Sigmoid colon (tissue), 7 donors: ENCODE data around the gene VWA7. TPM values are rescaled to one million over a fixed set of nuclear protein-coding genes. Genes with fewer than 3 reads are reported as not detected.
"Not testable (repeated sequence)": the region's sequence is repeated elsewhere in the genome, so short reads cannot be mapped to it uniquely, and the experiment has no call there.

Experiments used
- DNase-seq: peaks from one replicate; pipeline ENCODE4 v3.0.0-alpha.2; 2019
- H3K27ac ChIP-seq, 4 donors: fragments of 200-600 bp; sonication (generic); one replicate each; pipeline ENCODE4 v1.5.1; 2016 to 2019; ENCODE audit warnings: mild to moderate bottlenecking in 1 of 4
- H3K27me3 ChIP-seq, 3 donors: fragments of 200-600 bp; sonication (generic); one replicate each; pipeline ENCODE4 v1.5.1; 2019; ENCODE audit warnings: mild to moderate bottlenecking in 1 of 3
- H3K36me3 ChIP-seq, 4 donors: fragments of 200-600 bp; sonication (generic); one replicate each; pipeline ENCODE4 v1.5.1; 2016 to 2019
- H3K4me1 ChIP-seq, 4 donors: fragments of 200-600 bp; sonication (generic); one replicate each; pipeline ENCODE4 v1.5.1; 2017 to 2019
- H3K4me3 ChIP-seq, 4 donors: fragments of 200-600 bp; sonication (generic); one replicate each; pipeline ENCODE4 v1.5.1; 2017 to 2019; ENCODE audit warnings: mild to moderate bottlenecking in 2 of 4, moderate library complexity in 1 of 4
- H3K9me3 ChIP-seq, 4 donors: fragments of 200-600 bp in 3 of 4; sonication (generic) in 3 of 4; one replicate each; pipeline versions ENCODE4 v1.5.1 to v1.6.1; 2013 to 2019
- EP300 ChIP-seq, 4 donors: sonication (generic); formaldehyde crosslinking; IDR thresholded peaks; one replicate each; pipeline ENCODE4 v1.6.1; 2017; ENCODE audit warnings: antibody characterized with exemption in 4 of 4
- POLR2A ChIP-seq, 2 donors: fragments of 450-650 bp; IDR thresholded peaks; one replicate each; pipeline ENCODE4 v1.6.1; 2016; ENCODE audit warnings: antibody characterized with exemption in 2 of 2, mild to moderate bottlenecking in 2 of 2, moderate library complexity in 2 of 2
- POLR2AphosphoS5 ChIP-seq, 4 donors: sonication (generic); formaldehyde crosslinking; IDR thresholded peaks; one replicate each; pipeline ENCODE4 v1.6.1; 2017; ENCODE audit warnings: antibody characterized with exemption in 4 of 4
- WGBS, 2 donors: extraction: QIAGEN DNeasy Blood & Tissue Kit; methylation state at CpG; one replicate each; pipeline ENCODE4 v1.1.7; 2013; 5-methylcytosine and 5-hydroxymethylcytosine counted together
- intact Hi-C: fragments of 100-400 bp; cut with DNase I; formaldehyde crosslinking; loops from one replicate; pipeline ENCODE4 v1.15.1; 2023
- polyA plus RNA-seq, 3 donors: library from polyadenylated mRNA; stranded (reverse); fragments of 200-250 nt; gene quantifications; one replicate each; pipeline ENCODE4 v1.2.3, GENCODE V29; 2013
- total RNA-seq, 4 donors: library from RNA; depleted of rRNA; stranded (reverse); fragments of >200 nt; gene quantifications; one replicate each; pipeline ENCODE4 v1.1.0, GENCODE V29; 2016
- TF ChIP-seq, protein P1 (sequence below), 4 experiments: fragments of 450-650 bp in 3 of 4; fragments of 200-600 bp in 1 of 4; IDR thresholded peaks; one replicate each; pipeline ENCODE4 v1.5.1; 2016 to 2019; ENCODE audit warnings: antibody characterized with exemption in 4 of 4, mild to moderate bottlenecking in 3 of 4, moderate library complexity in 2 of 4
- donor health status: healthy with polysubstance abuse.
- donor health status: Bipolar disorder and iron deficiency.
- donor health status: healthy.

The VWA7 gene
- total and polyA plus RNA-seq, 7 donors = 0.14 to 6.0 (median 3.2) TPM; not detected in 1

- H3K4me3 ChIP-seq = peak within 1 kb of the TSS; percentile 61 to 78 (median 65)
- intact Hi-C loops = no loop called here
- peak within 1 kb of the TSS; percentile 95 to 100 (median 99) for H3K27ac ChIP-seq
- no peaks in the 10 kb centered on the region for H3K9me3 ChIP-seq
- H3K36me3 ChIP-seq = no peaks in the 10 kb centered on the region
- peaks cover 0 to 41% (median 39%) of the 10 kb centered on the region in 4 donors for H3K4me1 ChIP-seq
- WGBS, 2 donors = 1% methylated on average over 56 of the region's 56 CpGs
- H3K27me3 ChIP-seq = no peaks in the 10 kb centered on the region
- DNase-seq = peak; percentile 99
- peak in 1 of 4 donors; percentile 74 for TF ChIP-seq EP300 (IDR thresholded peaks at IDR 0.05)
- TF ChIP-seq POLR2AphosphoS5 (IDR thresholded peaks at IDR 0.05) = peak; percentile 100
- peak; percentile 100 for TF ChIP-seq POLR2A (IDR thresholded peaks at IDR 0.05)
- TF ChIP-seq, protein P1, sequence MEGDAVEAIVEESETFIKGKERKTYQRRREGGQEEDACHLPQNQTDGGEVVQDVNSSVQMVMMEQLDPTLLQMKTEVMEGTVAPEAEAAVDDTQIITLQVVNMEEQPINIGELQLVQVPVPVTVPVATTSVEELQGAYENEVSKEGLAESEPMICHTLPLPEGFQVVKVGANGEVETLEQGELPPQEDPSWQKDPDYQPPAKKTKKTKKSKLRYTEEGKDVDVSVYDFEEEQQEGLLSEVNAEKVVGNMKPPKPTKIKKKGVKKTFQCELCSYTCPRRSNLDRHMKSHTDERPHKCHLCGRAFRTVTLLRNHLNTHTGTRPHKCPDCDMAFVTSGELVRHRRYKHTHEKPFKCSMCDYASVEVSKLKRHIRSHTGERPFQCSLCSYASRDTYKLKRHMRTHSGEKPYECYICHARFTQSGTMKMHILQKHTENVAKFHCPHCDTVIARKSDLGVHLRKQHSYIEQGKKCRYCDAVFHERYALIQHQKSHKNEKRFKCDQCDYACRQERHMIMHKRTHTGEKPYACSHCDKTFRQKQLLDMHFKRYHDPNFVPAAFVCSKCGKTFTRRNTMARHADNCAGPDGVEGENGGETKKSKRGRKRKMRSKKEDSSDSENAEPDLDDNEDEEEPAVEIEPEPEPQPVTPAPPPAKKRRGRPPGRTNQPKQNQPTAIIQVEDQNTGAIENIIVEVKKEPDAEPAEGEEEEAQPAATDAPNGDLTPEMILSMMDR (IDR thresholded peaks at IDR 0.05) = no peak
These were observed 38.1 kb upstream of the VWA7 start, which contains the start of the genes HSPA1A and HSPA1L for GRCh38 chr6:31815025-31815838. Gene HSPA1A, plus strand, starts transcription at chr6:31815543. Its CDS starts 214 bp downstream, at chr6:31815757. Gene HSPA1L, minus strand, starts transcription at chr6:31815283. Its CDS starts 3,311 bp downstream, at chr6:31811972.

DNA sequence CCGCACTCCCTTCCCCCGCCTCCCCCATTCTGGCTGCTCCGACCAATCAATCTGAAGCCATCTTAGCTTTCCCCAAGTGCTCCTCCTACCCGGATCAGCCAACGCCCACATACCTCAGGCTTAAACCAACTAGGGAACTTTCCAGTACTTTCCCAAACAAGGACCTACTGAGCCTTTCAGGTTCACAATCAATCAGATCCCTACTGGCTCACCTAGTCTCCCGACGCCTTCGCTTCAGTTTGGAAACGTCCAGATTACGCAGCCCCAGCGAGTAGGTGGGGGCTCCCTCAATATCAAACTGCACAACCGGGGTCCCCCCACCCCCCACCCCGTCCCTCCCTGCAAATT is 37.5 kb upstream of the VWA7 start:
- Histone ChIP-seq H3K27me3 (no peaks in the 10 kb centered on the region), H3K4me1 (peaks cover 0 to 35% (median 34%) of the 10 kb centered on the region in 4 donors), H3K27ac (peak overlapping the region; percentile 95 to 100 (median 99)), H3K9me3 (no peaks in the 10 kb centered on the region), H3K36me3 (no peaks in the 10 kb centered on the region), H3K4me3 (peak overlapping the region; percentile 42 to 67 (median 62))
- TF ChIP-seq EP300 (IDR thresholded peaks at IDR 0.05) (peak in 1 of 4 donors; percentile 80), POLR2A (IDR thresholded peaks at IDR 0.05) (peak in 1 of 2 donors; percentile 60), POLR2AphosphoS5 (IDR thresholded peaks at IDR 0.05) (peak; percentile 76 to 95 (median 84))
- TF ChIP-seq, protein P1 (IDR thresholded peaks at IDR 0.05) = no peak
- WGBS, 2 donors = 1% methylated on average over 13 of the region's 13 CpGs
- DNase-seq = peak; percentile 99
- intact Hi-C loops = no loop called here

GRCh38 chr6:31813465-31813849 is 36.3 kb upstream of the VWA7 start:
- TF ChIP-seq POLR2AphosphoS5 (IDR thresholded peaks at IDR 0.05) = no peak
- TF ChIP-seq, protein P1 (IDR thresholded peaks at IDR 0.05) = no peak
- TF ChIP-seq POLR2A (IDR thresholded peaks at IDR 0.05) = no peak
- TF ChIP-seq EP300 (IDR thresholded peaks at IDR 0.05) = no peak
- intact Hi-C loops = no loop called here
- Histone ChIP-seq H3K9me3 (no peaks in the 10 kb centered on the region), H3K4me3 (peak overlapping the region in 2 of 4 donors; percentile 61 to 67), H3K27me3 (no peaks in the 10 kb centered on the region), H3K27ac (peak overlapping the region; percentile 95 to 100 (median 99)), H3K4me1 (peaks cover 0 to 24% (median 23%) of the 10 kb centered on the region in 4 donors), H3K36me3 (no peaks in the 10 kb centered on the region)
- WGBS, 2 donors = 92 to 94% methylated on average over 7 of the region's 7 CpGs
- no peak for DNase-seq

GRCh38 chr6:31811645-31812044 is 34.5 kb upstream of the VWA7 start:
- TF ChIP-seq, protein P1 (IDR thresholded peaks at IDR 0.05) = no peak
- TF ChIP-seq POLR2A (IDR thresholded peaks at IDR 0.05) = no peak
- TF ChIP-seq POLR2AphosphoS5 (IDR thresholded peaks at IDR 0.05) = no peak
- no peak for TF ChIP-seq EP300 (IDR thresholded peaks at IDR 0.05)
- H3K27ac ChIP-seq = no peak overlapping the region
- no peaks in the 10 kb centered on the region for H3K9me3 ChIP-seq
- intact Hi-C loops = no loop called here
- 95 to 97% methylated on average over 12 of the region's 12 CpGs for WGBS, 2 donors
- H3K4me1 ChIP-seq = peaks cover 0 to 22% (median 21%) of the 10 kb centered on the region in 4 donors
- no peak for DNase-seq
- H3K36me3 ChIP-seq = no peaks in the 10 kb centered on the region
- no peak overlapping the region for H3K4me3 ChIP-seq
- H3K27me3 ChIP-seq = no peaks in the 10 kb centered on the region

- H3K4me3 ChIP-seq, H3K27me3 ChIP-seq, H3K36me3 ChIP-seq, H3K27ac ChIP-seq, H3K9me3 ChIP-seq, intact Hi-C loops, DNase-seq: not testable (repeated sequence)
- H3K4me1 ChIP-seq = peaks cover 0 to 30% (median 25%) of the 10 kb centered on the region in 4 donors
- WGBS, 2 donors = 84 to 92% methylated on average over 10 of the region's 10 CpGs
These were observed 31.5 kb upstream of the VWA7 start for GRCh38 chr6:31808599-31808998.
